Measurements from ENCODE around the gene IL1RAPL2.
"Not testable (repeated sequence)": the region's sequence is repeated elsewhere in the genome, so short reads cannot be mapped to it uniquely, and the experiment has no call there.

Gene IL1RAPL2

GRCh38 chrX:105723966-105724735 is 1158.2 kb downstream of the IL1RAPL2 start:
- no peak for DNase-seq

GRCh38 chrX:105725228-105725627 is 1159.2 kb downstream of the IL1RAPL2 start:
- no peak for DNase-seq

- no peak for DNase-seq
These were observed 1172.2 kb downstream of the IL1RAPL2 start for GRCh38 chrX:105738162-105738561.

- DNase-seq: no peak
These were observed 1178.3 kb downstream of the IL1RAPL2 start for GRCh38 chrX:105744291-105744690.

- DNase-seq: no peak
These were observed 1178.9 kb downstream of the IL1RAPL2 start for GRCh38 chrX:105744946-105745345.

GRCh38 chrX:105745863-105746262 is 1179.9 kb downstream of the IL1RAPL2 start:
- DNase-seq: no peak

GRCh38 chrX:105752338-105752956 is 1186.4 kb downstream of the IL1RAPL2 start:
- DNase-seq: no peak

GRCh38 chrX:105753411-105753810 is 1187.4 kb downstream of the IL1RAPL2 start:
- no peak for DNase-seq

GRCh38 chrX:105754286-105754964 is 1188.4 kb downstream of the IL1RAPL2 start:
- no peak for DNase-seq

GRCh38 chrX:105755109-105755508 is 1189.1 kb downstream of the IL1RAPL2 start:
- no peak for DNase-seq

- no peak for DNase-seq
These were observed 1192.8 kb downstream of the IL1RAPL2 start for GRCh38 chrX:105758754-105759153.

- DNase-seq: no peak
These were observed 1193.6 kb downstream of the IL1RAPL2 start for GRCh38 chrX:105759598-105759997.

- DNase-seq: no peak
These were observed 1199.7 kb downstream of the IL1RAPL2 start for GRCh38 chrX:105765691-105766090.

- no peak for DNase-seq
These were observed 1207.8 kb downstream of the IL1RAPL2 start for GRCh38 chrX:105773801-105774200.

- no peak for DNase-seq
These were observed 1209.7 kb downstream of the IL1RAPL2 start for GRCh38 chrX:105775679-105776078.

- no peak for DNase-seq
These were observed 1215.8 kb downstream of the IL1RAPL2 start for GRCh38 chrX:105781804-105782203.

GRCh38 chrX:105796877-105797276 is 1230.9 kb downstream of the IL1RAPL2 start:
- not testable (repeated sequence) for DNase-seq

GRCh38 chrX:105803891-105804290 is 1237.9 kb downstream of the IL1RAPL2 start:
- no peak for DNase-seq

- not testable (repeated sequence) for DNase-seq
These were observed 1239.7 kb downstream of the IL1RAPL2 start for GRCh38 chrX:105805655-105806054.

GRCh38 chrX:105816517-105816916 is 1250.5 kb downstream of the IL1RAPL2 start:
- no peak for DNase-seq

All from fibroblast of skin of abdomen (primary cell).